Measurements from ENCODE around the gene MS4A1. TPM values are rescaled to one million over a fixed set of nuclear protein-coding genes. Genes with fewer than 3 reads are reported as not detected.
A peak's percentile ranks its signal among the peaks of the same experiment; 100 is the strongest.

Gene MS4A1
- total and polyA plus RNA-seq, 2 of the 8 experiments (the other 6 are each of a cell fraction or from before 2014, with no cell fraction given), result not detected

DNA sequence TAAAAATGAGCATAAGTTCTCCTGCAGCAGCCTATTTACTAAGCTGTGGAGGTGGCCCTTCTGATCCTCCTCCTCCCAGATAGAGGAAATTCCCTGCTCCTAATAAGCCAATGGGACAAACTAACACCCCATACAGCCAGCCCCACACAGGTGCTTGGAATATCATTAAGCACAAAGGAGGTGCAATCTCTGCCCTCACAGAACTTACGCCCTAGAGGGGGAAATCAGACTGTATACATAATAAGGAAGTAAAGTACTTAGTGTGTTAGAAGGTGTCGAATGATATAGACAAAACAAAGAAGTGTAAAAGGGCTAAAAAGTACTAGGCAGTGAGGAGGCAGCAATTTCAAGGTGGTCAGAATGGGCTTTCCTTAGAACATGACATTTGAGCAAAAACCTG, 42.8 kb downstream of the MS4A1 start:
- Histone ChIP-seq H4K5ac (ENCODE audit: insufficient read length, low read depth, low read length) (no peak overlapping the region), H4K8ac (ENCODE audit: extremely low read depth, insufficient read depth, low read length) (no peak overlapping the region), H2AFZ (ENCODE audit: low read length) (no peak overlapping the region), H3K9ac (replicated peaks in 1 of 4; ENCODE audit: extremely low read depth in 1 of 4, low read depth in 3 of 4, low read length in 3 of 4) (no peak overlapping the region; a peak in 1 of 7 replicates), H3K79me1 (ENCODE audit: low read depth, low read length) (no peaks in the 10 kb centered on the region), H3K4me3 (ENCODE audit: extremely low read depth in 1 of 4, insufficient read depth in 2 of 4, low read depth in 3 of 4, low read length in 4 of 4) (no peak overlapping the region), H3K23ac (ENCODE audit: insufficient read length) (no peak overlapping the region), H3K4me2 (ENCODE audit: insufficient read depth in 1 of 2, low read depth in 2 of 2, low read length in 2 of 2) (no peak overlapping the region), H3K18ac (ENCODE audit: extremely low read depth, low read length) (no peak overlapping the region), H4K20me1 (replicated peaks in 1 of 2; ENCODE audit: control insufficient read depth in 1 of 2, insufficient read depth in 2 of 2, low read length in 2 of 2) (no peaks in the 10 kb centered on the region), H3K9me3 (ENCODE audit: insufficient read depth in 2 of 2, low read depth in 1 of 2, low read length in 1 of 2) (no peaks in the 10 kb centered on the region), H2BK120ac (replicated peaks; ENCODE audit: low read depth, low read length) (no peak overlapping the region), H3K23me2 (ENCODE audit: low read depth, low read length) (no peaks in the 10 kb centered on the region; the same call in 1 of the 2 replicates), H2AK5ac (ENCODE audit: low read depth, low read length) (no peak overlapping the region), H3K14ac (ENCODE audit: insufficient read length) (no peak overlapping the region), H4K91ac (replicated peaks; ENCODE audit: insufficient read length, low read length) (no peak overlapping the region), H3K79me2 (ENCODE audit: control insufficient read depth in 1 of 2, insufficient read depth in 2 of 2, low read length in 2 of 2) (no peaks in the 10 kb centered on the region), H3K4ac (replicated peaks; ENCODE audit: insufficient read length, low read depth, low read length) (no peak overlapping the region), H3K4me1 (replicated peaks in 1 of 4; ENCODE audit: control insufficient read depth in 3 of 4, insufficient read depth in 4 of 4, low read length in 3 of 4) (peaks cover 0 to 12% (median 6%) of the 10 kb centered on the region in 4 experiments; a peak in 5 of 7 replicates), H3K27me3 (replicated peaks in 1 of 4; ENCODE audit: control insufficient read depth in 3 of 4, extremely low read depth in 1 of 4, insufficient read depth in 3 of 4, low read length in 3 of 4) (no peaks in the 10 kb centered on the region), H2BK12ac (ENCODE audit: low read depth, low read length) (no peak overlapping the region), H3K27ac (ENCODE audit: low read depth, low read length) (no peak overlapping the region), H2BK5ac (ENCODE audit: low read depth, low read length) (peak overlapping the region; percentile 79; the same call in 1 of the 2 replicates), H3K56ac (replicated peaks; ENCODE audit: insufficient read length, low read depth, low read length) (no peak overlapping the region), H3K36me3 (ENCODE audit: control insufficient read depth in 2 of 4, insufficient read depth in 4 of 4, low read length in 3 of 4) (no peaks in the 10 kb centered on the region), H2BK20ac (ENCODE audit: low read length) (peak overlapping the region; percentile 91; the same call in 1 of the 2 replicates), H2BK15ac (ENCODE audit: low read length) (no peak overlapping the region)
- no peak for FAIRE-seq
- TF ChIP-seq MAFK (IDR thresholded peaks at IDR 0.05; ENCODE audit: low read depth, low read length) (no peak), POLR2A (IDR thresholded peaks at IDR 0.05; ENCODE audit: control extremely low read depth in 1 of 2, low read depth in 2 of 2, low read length in 2 of 2) (no peak), TEAD4 (IDR thresholded peaks at IDR 0.05; ENCODE audit: low read depth, low read length) (no peak)
- TF ChIP-seq, protein P1, sequence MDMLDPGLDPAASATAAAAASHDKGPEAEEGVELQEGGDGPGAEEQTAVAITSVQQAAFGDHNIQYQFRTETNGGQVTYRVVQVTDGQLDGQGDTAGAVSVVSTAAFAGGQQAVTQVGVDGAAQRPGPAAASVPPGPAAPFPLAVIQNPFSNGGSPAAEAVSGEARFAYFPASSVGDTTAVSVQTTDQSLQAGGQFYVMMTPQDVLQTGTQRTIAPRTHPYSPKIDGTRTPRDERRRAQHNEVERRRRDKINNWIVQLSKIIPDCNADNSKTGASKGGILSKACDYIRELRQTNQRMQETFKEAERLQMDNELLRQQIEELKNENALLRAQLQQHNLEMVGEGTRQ (IDR thresholded peaks at IDR 0.05; ENCODE audit: low read length), result no peak
- CTCF ChIA-PET (ENCODE audit: partially characterized antibody), result interaction anchor here (3.1 kb wide), 1 partner anchor 135 kb away, joined by 9 read pairs; no protein-coding TSS in a partner anchor
- 98% methylated on average over 2 of the region's 2 CpGs; no CpG with 5 or more reads in 1 of the 2 experiments for WGBS, 2 experiments (ENCODE audit: extremely low coverage in 1 of 2, insufficient coverage in 1 of 2, insufficient read length in 1 of 2, insufficient replicate concordance in 2 of 2, low coverage in 1 of 2, low lambda C conversion rate in 2 of 2, missing lambda C conversion rate in 1 of 2)
- POLR2A ChIA-PET (ENCODE audit: partially characterized antibody), result no interaction called here
- DNase-seq (ENCODE audit: low read depth in 1 of 2, low spot score in 2 of 2), result no peak

Data from H1 (cell line).